Liver (tissue), 9 donors: ENCODE data around the gene MED26. TPM values are rescaled to one million over a fixed set of nuclear protein-coding genes. Genes with fewer than 3 reads are reported as not detected.

Source experiments
- DNase-seq: peaks from one replicate; pipeline ENCODE4 v3.0.0-alpha.2; 2017; ENCODE audit warnings: low spot score
- H3K27ac ChIP-seq, 2 donors: one replicate each; pipeline ENCODE4 v1.7.0; 2013; ENCODE audit warnings: inconsistent platforms in 2 of 2, low read length in 2 of 2, control low read depth in 1 of 2, low read depth in 1 of 2, mild to moderate bottlenecking in 1 of 2
- H3K27me3 ChIP-seq, 4 donors: one replicate each; pipeline versions ENCODE4 v1.6.1 to v1.7.0; 2013; ENCODE audit warnings: low read length in 3 of 4, inconsistent platforms in 1 of 4, mild to moderate bottlenecking in 1 of 4, moderate library complexity in 1 of 4; ENCODE audit not compliant: control insufficient read depth in 4 of 4, insufficient read depth in 4 of 4
- H3K36me3 ChIP-seq, 4 donors: one replicate each; pipeline versions ENCODE4 v1.6.1 to v1.7.0; 2013; ENCODE audit warnings: low read length in 3 of 4, mild to moderate bottlenecking in 3 of 4, low read depth in 1 of 4, moderate library complexity in 1 of 4; ENCODE audit not compliant: control insufficient read depth in 4 of 4, insufficient read depth in 3 of 4
- H3K4me1 ChIP-seq, 4 donors: one replicate each; pipeline versions ENCODE4 v1.6.1 to v1.7.0; 2013; ENCODE audit warnings: low read length in 3 of 4, mild to moderate bottlenecking in 3 of 4, moderate library complexity in 1 of 4; ENCODE audit not compliant: control insufficient read depth in 4 of 4, insufficient read depth in 4 of 4
- H3K4me3 ChIP-seq, 3 donors: one replicate each; pipeline versions ENCODE4 v1.6.1 to v1.7.0; 2013; ENCODE audit warnings: low read length in 3 of 3, control low read depth in 1 of 3, low read depth in 1 of 3, mild to moderate bottlenecking in 1 of 3
- H3K9ac ChIP-seq, 2 donors: one replicate each; pipeline ENCODE4 v1.7.0; 2013; ENCODE audit warnings: low read length in 2 of 2, mild to moderate bottlenecking in 2 of 2, moderate library complexity in 2 of 2, control low read depth in 1 of 2, low read depth in 1 of 2
- H3K9me3 ChIP-seq, 4 donors: one replicate each; pipeline versions ENCODE4 v1.6.1 to v1.7.0; 2013; ENCODE audit warnings: low read length in 3 of 4; ENCODE audit not compliant: control insufficient read depth in 4 of 4
- EGR1 ChIP-seq, 2 donors: IDR thresholded peaks; 2 replicates each; pipeline ENCODE4 v1.6.1; 2016 to 2018; ENCODE audit warnings: antibody characterized with exemption in 2 of 2, low read depth in 2 of 2
- FOXA1 ChIP-seq: IDR thresholded peaks from 2 replicates; pipeline ENCODE4 v1.6.1; 2016; ENCODE audit warnings: antibody characterized with exemption
- FOXA2 ChIP-seq: IDR thresholded peaks from 2 replicates; pipeline ENCODE4 v1.6.1; 2016; ENCODE audit warnings: antibody characterized with exemption
- GABPA ChIP-seq, 2 donors: IDR thresholded peaks in 1 of 2; conservative IDR thresholded peaks in 1 of 2; 2 replicates each; pipeline ENCODE4 v1.6.1; 2016; ENCODE audit warnings: antibody characterized with exemption in 2 of 2, mild to moderate bottlenecking in 1 of 2, moderate library complexity in 1 of 2
- HNF4A ChIP-seq, 2 donors: conservative IDR thresholded peaks; 2 replicates each; pipeline ENCODE4 v1.6.1; 2016; ENCODE audit warnings: antibody characterized with exemption in 2 of 2, mild to moderate bottlenecking in 2 of 2
- HNF4G ChIP-seq: IDR thresholded peaks from 2 replicates; pipeline ENCODE4 v1.6.1; 2016; ENCODE audit warnings: antibody characterized with exemption
- JUND ChIP-seq, 2 donors: IDR thresholded peaks; 2 replicates each; pipeline ENCODE4 v1.6.1; 2016; ENCODE audit warnings: antibody characterized with exemption in 2 of 2
- NR2F2 ChIP-seq: IDR thresholded peaks from 2 replicates; pipeline ENCODE4 v1.6.1; 2016; ENCODE audit warnings: antibody characterized with exemption
- RAD21 ChIP-seq, 2 donors: IDR thresholded peaks; 2 replicates each; pipeline ENCODE4 v1.6.1; 2016; ENCODE audit warnings: antibody characterized with exemption in 2 of 2, mild to moderate bottlenecking in 2 of 2
- SP1 ChIP-seq: IDR thresholded peaks from 2 replicates; pipeline ENCODE4 v1.6.1; 2018; ENCODE audit warnings: antibody characterized with exemption, mild to moderate bottlenecking
- TAF1 ChIP-seq: conservative IDR thresholded peaks from 2 replicates; pipeline ENCODE4 v1.6.1; 2016; ENCODE audit warnings: antibody characterized with exemption, mild to moderate bottlenecking
- YY1 ChIP-seq: IDR thresholded peaks from 2 replicates; pipeline ENCODE4 v1.6.1; 2016; ENCODE audit warnings: antibody characterized with exemption, mild to moderate bottlenecking
- WGBS: extraction: QIAGEN DNeasy Blood & Tissue Kit; methylation state at CpG from one replicate; pipeline ENCODE4 v1.1.7; 2013; 5-methylcytosine and 5-hydroxymethylcytosine counted together
- polyA plus RNA-seq, 2 donors: library from polyadenylated mRNA; stranded (reverse) in 1 of 2; unstranded in 1 of 2; fragments of 200-250 nt in 1 of 2; fragments of >200 nt in 1 of 2; fragmentation: Nextera tagmentation in 1 of 2; extraction: Ambion mirVana in 1 of 2; gene quantifications; one replicate each; pipeline versions ENCODE4 v1.2.1 to v1.2.3, GENCODE V29; 2013 to 2015
- total RNA-seq, 2 donors: library from RNA; depleted of rRNA; stranded (reverse); fragments of >200 nt; gene quantifications; one replicate each; pipeline ENCODE4 v1.2.3, GENCODE V29; 2014
- TF ChIP-seq, protein P1 (sequence below): IDR thresholded peaks from 2 replicates; pipeline ENCODE4 v1.6.1; 2016; ENCODE audit warnings: antibody characterized with exemption
- TF ChIP-seq, protein P2 (sequence below): IDR thresholded peaks from 2 replicates; pipeline ENCODE4 v1.6.1; 2016; ENCODE audit warnings: antibody characterized with exemption
- TF ChIP-seq, protein P3 (sequence below): IDR thresholded peaks from 2 replicates; pipeline ENCODE4 v1.6.1; 2016; ENCODE audit warnings: antibody characterized with exemption
- TF ChIP-seq, protein P4 (sequence below): IDR thresholded peaks from 2 replicates; pipeline ENCODE4 v1.6.1; 2016; ENCODE audit warnings: antibody characterized with exemption, mild to moderate bottlenecking
- TF ChIP-seq, protein P5 (sequence below): fragments of 150-350 bp; IDR thresholded peaks from 2 replicates; pipeline ENCODE4 v1.5.1; 2017; ENCODE audit warnings: improper control_type of control experiment, low read depth, low read length; ENCODE audit not compliant: missing input control
- donor health status: healthy.
- donor health status: healthy.
- donor health status: healthy.
- donor health status: healthy.
- donor health status: healthy.

MED26 gene
- total and polyA plus RNA-seq, 4 donors = 1.5 to 3.8 (median 3.2) TPM

DNA sequence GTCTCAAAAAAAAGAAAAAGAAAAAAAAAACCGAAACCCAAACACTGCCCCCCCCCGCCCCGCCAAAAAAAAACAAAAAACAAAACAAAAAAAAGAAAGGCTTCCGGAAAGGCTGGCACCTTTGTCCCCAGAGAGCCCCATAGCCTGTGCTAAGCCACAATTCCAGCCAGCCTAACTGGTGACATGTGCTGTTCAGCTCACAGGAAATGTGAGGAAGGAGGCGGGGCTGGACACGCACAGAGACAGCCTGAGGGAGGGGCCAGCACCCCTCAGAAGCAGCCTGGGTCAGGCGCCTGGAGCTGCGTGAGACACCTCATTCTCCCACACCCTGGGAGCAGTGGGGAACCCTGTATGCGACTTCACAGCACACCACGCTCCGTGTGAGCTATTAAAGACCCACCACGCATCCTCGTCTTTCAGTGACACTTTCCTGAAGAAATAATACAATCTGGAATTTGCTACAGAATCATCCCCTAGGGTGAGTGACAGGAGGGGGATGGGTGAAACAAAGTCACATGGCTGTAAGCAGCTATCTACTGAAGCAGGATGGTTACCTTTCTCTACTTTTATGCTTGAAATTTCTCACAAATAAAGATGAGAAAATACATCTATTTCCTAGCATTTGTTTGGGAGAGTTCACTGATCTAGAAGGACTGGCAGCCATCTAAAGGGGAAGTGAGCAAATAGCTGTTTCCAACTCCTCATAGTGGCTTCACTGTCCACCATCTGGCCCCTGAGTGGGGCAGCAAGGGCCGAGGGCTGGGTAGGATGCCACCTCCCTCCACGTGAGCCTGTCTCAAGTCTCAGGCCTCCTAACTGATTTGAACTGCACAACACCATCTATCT, 43.5 kb downstream of the MED26 start:
- H3K36me3 ChIP-seq = no peaks in the 10 kb centered on the region
- no peaks in the 10 kb centered on the region for H3K27me3 ChIP-seq
- peak; percentile 62 for DNase-seq
- H3K4me1 ChIP-seq = peaks cover 13 to 50% (median 32%) of the 10 kb centered on the region in 4 donors
- H3K9me3 ChIP-seq = no peaks in the 10 kb centered on the region
- peak overlapping the region; percentile 69 to 78 for H3K27ac ChIP-seq
- no peak for TF ChIP-seq FOXA1
- no peak for TF ChIP-seq EGR1 (IDR thresholded peaks at IDR 0.05; ENCODE audit: low read depth in 2 of 2)
- TF ChIP-seq, protein P1, sequence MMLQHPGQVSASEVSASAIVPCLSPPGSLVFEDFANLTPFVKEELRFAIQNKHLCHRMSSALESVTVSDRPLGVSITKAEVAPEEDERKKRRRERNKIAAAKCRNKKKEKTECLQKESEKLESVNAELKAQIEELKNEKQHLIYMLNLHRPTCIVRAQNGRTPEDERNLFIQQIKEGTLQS = no peak
- TF ChIP-seq TAF1 = no peak
- TF ChIP-seq SP1 = peak; percentile 19
- TF ChIP-seq FOXA2 = no peak
- peak in 1 of 2 donors; percentile 47 for TF ChIP-seq RAD21 (IDR thresholded peaks at IDR 0.05)
- TF ChIP-seq HNF4A (conservative IDR thresholded peaks at IDR 0.05) = no peak
- TF ChIP-seq YY1 = no peak
- TF ChIP-seq, protein P2, sequence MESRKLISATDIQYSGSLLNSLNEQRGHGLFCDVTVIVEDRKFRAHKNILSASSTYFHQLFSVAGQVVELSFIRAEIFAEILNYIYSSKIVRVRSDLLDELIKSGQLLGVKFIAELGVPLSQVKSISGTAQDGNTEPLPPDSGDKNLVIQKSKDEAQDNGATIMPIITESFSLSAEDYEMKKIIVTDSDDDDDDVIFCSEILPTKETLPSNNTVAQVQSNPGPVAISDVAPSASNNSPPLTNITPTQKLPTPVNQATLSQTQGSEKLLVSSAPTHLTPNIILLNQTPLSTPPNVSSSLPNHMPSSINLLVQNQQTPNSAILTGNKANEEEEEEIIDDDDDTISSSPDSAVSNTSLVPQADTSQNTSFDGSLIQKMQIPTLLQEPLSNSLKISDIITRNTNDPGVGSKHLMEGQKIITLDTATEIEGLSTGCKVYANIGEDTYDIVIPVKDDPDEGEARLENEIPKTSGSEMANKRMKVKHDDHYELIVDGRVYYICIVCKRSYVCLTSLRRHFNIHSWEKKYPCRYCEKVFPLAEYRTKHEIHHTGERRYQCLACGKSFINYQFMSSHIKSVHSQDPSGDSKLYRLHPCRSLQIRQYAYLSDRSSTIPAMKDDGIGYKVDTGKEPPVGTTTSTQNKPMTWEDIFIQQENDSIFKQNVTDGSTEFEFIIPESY = no peak
- TF ChIP-seq HNF4G = no peak
- TF ChIP-seq, protein P3, sequence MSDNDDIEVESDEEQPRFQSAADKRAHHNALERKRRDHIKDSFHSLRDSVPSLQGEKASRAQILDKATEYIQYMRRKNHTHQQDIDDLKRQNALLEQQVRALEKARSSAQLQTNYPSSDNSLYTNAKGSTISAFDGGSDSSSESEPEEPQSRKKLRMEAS = no peak
- TF ChIP-seq, protein P4, sequence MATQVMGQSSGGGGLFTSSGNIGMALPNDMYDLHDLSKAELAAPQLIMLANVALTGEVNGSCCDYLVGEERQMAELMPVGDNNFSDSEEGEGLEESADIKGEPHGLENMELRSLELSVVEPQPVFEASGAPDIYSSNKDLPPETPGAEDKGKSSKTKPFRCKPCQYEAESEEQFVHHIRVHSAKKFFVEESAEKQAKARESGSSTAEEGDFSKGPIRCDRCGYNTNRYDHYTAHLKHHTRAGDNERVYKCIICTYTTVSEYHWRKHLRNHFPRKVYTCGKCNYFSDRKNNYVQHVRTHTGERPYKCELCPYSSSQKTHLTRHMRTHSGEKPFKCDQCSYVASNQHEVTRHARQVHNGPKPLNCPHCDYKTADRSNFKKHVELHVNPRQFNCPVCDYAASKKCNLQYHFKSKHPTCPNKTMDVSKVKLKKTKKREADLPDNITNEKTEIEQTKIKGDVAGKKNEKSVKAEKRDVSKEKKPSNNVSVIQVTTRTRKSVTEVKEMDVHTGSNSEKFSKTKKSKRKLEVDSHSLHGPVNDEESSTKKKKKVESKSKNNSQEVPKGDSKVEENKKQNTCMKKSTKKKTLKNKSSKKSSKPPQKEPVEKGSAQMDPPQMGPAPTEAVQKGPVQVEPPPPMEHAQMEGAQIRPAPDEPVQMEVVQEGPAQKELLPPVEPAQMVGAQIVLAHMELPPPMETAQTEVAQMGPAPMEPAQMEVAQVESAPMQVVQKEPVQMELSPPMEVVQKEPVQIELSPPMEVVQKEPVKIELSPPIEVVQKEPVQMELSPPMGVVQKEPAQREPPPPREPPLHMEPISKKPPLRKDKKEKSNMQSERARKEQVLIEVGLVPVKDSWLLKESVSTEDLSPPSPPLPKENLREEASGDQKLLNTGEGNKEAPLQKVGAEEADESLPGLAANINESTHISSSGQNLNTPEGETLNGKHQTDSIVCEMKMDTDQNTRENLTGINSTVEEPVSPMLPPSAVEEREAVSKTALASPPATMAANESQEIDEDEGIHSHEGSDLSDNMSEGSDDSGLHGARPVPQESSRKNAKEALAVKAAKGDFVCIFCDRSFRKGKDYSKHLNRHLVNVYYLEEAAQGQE = no peak
- peak in 1 of 2 donors; percentile 41 for TF ChIP-seq GABPA (IDR thresholded peaks at IDR 0.05 in 1 of 2, conservative IDR thresholded peaks at IDR 0.05 in 1 of 2)
- peak overlapping the region; percentile 9 to 77 for H3K9ac ChIP-seq
- 32% methylated on average over 15 of the region's 15 CpGs for whole genome bisulfite sequencing
- H3K4me3 ChIP-seq = no peak overlapping the region

DNA sequence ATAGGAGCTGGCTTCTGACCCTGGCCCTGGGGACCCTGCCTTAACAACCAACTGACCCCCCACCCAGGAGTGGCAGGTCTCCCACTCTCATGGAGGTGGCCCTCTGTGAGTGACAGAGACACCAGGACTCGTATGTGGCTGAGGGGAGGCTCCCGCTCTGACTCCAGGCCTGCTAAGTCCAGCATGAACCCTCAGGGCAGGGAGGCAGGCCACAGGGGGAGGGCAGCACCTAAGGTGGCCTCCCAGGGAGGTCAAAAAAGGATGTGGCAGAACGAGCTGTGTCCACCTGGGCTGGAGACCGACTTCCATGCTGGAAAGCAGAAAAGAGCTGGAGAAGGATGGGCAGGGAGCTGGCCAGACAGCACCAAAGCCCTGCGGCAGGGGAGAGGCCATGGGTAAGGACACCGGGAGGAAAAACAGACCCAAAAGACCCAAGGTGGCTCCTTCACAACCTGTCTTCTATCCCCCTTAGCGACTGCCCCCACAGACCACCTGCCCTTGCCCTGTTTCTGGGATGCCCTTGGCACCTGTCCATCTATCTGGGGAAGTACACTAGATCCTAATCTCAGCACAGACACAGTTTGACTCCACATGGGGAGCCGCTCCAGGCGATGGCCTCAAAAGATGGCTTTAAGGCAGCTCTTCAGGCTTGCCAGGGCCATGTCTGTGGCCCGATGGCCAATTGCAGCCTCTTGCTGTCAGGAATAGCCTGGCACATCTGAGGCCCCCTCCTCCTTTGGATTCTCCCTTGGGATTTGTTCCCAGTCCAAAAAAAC, 45.3 kb downstream of the MED26 start:
- H3K9ac ChIP-seq = no peak overlapping the region
- peaks cover 8 to 35% (median 25%) of the 10 kb centered on the region in 4 donors for H3K4me1 ChIP-seq
- H3K9me3 ChIP-seq = no peaks in the 10 kb centered on the region
- H3K27ac ChIP-seq = no peak overlapping the region
- H3K27me3 ChIP-seq = no peaks in the 10 kb centered on the region
- no peak for DNase-seq
- peaks cover 2 to 6% (median 5%) of the 10 kb centered on the region in 4 donors for H3K36me3 ChIP-seq
- no peak overlapping the region for H3K4me3 ChIP-seq
- 94% methylated on average over 10 of the region's 10 CpGs for WGBS
- TF ChIP-seq, protein P5, sequence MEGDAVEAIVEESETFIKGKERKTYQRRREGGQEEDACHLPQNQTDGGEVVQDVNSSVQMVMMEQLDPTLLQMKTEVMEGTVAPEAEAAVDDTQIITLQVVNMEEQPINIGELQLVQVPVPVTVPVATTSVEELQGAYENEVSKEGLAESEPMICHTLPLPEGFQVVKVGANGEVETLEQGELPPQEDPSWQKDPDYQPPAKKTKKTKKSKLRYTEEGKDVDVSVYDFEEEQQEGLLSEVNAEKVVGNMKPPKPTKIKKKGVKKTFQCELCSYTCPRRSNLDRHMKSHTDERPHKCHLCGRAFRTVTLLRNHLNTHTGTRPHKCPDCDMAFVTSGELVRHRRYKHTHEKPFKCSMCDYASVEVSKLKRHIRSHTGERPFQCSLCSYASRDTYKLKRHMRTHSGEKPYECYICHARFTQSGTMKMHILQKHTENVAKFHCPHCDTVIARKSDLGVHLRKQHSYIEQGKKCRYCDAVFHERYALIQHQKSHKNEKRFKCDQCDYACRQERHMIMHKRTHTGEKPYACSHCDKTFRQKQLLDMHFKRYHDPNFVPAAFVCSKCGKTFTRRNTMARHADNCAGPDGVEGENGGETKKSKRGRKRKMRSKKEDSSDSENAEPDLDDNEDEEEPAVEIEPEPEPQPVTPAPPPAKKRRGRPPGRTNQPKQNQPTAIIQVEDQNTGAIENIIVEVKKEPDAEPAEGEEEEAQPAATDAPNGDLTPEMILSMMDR = no peak
- no peak for TF ChIP-seq GABPA (IDR thresholded peaks at IDR 0.05 in 1 of 2, conservative IDR thresholded peaks at IDR 0.05 in 1 of 2)
- no peak for TF ChIP-seq HNF4G
- no peak for TF ChIP-seq TAF1
- TF ChIP-seq, protein P1 = no peak
- no peak for TF ChIP-seq NR2F2
- TF ChIP-seq FOXA1 = no peak
- TF ChIP-seq JUND (IDR thresholded peaks at IDR 0.05) = no peak
- no peak for TF ChIP-seq HNF4A (conservative IDR thresholded peaks at IDR 0.05)
- TF ChIP-seq, protein P4 = no peak
- no peak for TF ChIP-seq FOXA2
